ENCODE results near the gene SLC27A2. TPM values are rescaled to one million over a fixed set of nuclear protein-coding genes. Genes with fewer than 3 reads are reported as not detected.

Gene SLC27A2
- total RNA-seq, 2 experiments from 2014 or later = not detected

DNA sequence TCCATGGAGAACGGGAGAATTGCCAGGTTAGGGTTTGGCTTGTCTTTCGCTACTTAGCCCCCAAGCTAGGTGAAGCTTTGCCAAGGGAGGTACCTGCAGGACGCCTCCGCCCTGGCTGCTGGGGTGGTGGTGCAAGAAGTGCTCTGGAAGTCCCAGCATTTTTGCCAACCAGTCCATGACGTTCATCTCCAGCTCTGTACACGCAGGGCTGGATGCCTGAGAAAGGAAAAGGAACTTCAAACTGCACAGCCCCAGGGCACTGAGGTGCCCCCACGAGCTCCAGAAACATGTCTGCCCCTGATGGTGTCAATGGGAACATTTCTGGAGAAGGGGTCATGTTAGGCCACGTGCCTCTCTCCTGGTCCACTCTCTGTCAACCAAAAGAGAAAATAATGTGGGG lies 75.3 kb downstream of the SLC27A2 start:
- Histone ChIP-seq H3K9me3 (ENCODE audit: low read length) (no peaks in the 10 kb centered on the region), H3K4me1 (ENCODE audit: insufficient read depth, low read length, poor library complexity, severe bottlenecking) (no peaks in the 10 kb centered on the region), H3K9me2 (ENCODE audit: insufficient read depth, low read length) (no peaks in the 10 kb centered on the region), H3K36me3 (ENCODE audit: insufficient read depth, low read length) (no peaks in the 10 kb centered on the region), H4K20me1 (ENCODE audit: insufficient read depth, low read length) (no peaks in the 10 kb centered on the region), H3K4me2 (ENCODE audit: low read length) (no peak overlapping the region), H2AFZ (ENCODE audit: low read length) (no peak overlapping the region), H3K27ac (ENCODE audit: low read depth, low read length, poor library complexity, severe bottlenecking) (no peak overlapping the region), H3K4me3 (ENCODE audit: low read depth, low read length, poor library complexity, severe bottlenecking) (no peak overlapping the region), H3K79me2 (ENCODE audit: insufficient read depth, low read depth, low read length) (no peaks in the 10 kb centered on the region)
- ChIA-PET CTCF (ENCODE audit: unreplicated experiment) (no interaction called here), POLR2A (interaction anchor here (0.6 to 0.8 kb wide), 2 partner anchors 17 to 916 kb away, joined by 3 read pairs; no protein-coding TSS in a partner anchor)
- intact Hi-C loops (cut with micrococcal nuclease; ENCODE audit: unreplicated experiment) = no loop called here
- DNase-seq (ENCODE audit: low spot score) = no peak
- TF ChIP-seq, protein P1, sequence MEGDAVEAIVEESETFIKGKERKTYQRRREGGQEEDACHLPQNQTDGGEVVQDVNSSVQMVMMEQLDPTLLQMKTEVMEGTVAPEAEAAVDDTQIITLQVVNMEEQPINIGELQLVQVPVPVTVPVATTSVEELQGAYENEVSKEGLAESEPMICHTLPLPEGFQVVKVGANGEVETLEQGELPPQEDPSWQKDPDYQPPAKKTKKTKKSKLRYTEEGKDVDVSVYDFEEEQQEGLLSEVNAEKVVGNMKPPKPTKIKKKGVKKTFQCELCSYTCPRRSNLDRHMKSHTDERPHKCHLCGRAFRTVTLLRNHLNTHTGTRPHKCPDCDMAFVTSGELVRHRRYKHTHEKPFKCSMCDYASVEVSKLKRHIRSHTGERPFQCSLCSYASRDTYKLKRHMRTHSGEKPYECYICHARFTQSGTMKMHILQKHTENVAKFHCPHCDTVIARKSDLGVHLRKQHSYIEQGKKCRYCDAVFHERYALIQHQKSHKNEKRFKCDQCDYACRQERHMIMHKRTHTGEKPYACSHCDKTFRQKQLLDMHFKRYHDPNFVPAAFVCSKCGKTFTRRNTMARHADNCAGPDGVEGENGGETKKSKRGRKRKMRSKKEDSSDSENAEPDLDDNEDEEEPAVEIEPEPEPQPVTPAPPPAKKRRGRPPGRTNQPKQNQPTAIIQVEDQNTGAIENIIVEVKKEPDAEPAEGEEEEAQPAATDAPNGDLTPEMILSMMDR (conservative IDR thresholded peaks at IDR 0.05; ENCODE audit: low read length) = no peak
- TF ChIP-seq EZH2phosphoT487 (IDR thresholded peaks at IDR 0.05; ENCODE audit: borderline replicate concordance, low read depth, low read length) = no peak
- no TSS peak for BruUV-seq (replicated peaks)

DNA sequence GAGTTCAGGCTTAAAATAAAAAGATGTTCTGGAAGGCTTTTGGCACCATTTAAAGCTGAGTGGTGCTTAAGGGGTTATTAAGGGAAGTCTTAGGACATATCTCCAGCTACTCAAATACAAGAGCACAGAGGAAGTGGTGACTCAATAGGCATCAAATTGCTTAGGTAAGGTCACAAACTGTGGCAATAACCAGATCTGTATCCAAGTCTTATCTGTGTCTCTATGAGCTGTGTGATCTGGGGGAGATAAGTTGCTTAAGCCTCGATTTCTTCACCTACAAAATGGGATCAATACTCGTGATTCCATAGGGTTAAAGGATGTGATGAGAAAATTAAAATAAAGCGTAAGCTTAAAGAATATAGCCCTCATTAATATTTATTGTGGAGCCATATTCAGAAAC lies 75.9 kb downstream of the SLC27A2 start:
- POLR2A ChIA-PET = interaction anchor here (0.6 kb wide), 1 partner anchor 917 kb away, joined by 3 read pairs; no protein-coding TSS in a partner anchor
- Histone ChIP-seq H3K27ac (ENCODE audit: low read depth, low read length, poor library complexity, severe bottlenecking) (no peak overlapping the region), H3K9me2 (ENCODE audit: insufficient read depth, low read length) (no peaks in the 10 kb centered on the region), H3K4me2 (ENCODE audit: low read length) (no peak overlapping the region), H3K4me3 (ENCODE audit: low read depth, low read length, poor library complexity, severe bottlenecking) (no peak overlapping the region), H3K79me2 (ENCODE audit: insufficient read depth, low read depth, low read length) (no peaks in the 10 kb centered on the region), H4K20me1 (ENCODE audit: insufficient read depth, low read length) (no peaks in the 10 kb centered on the region), H3K4me1 (ENCODE audit: insufficient read depth, low read length, poor library complexity, severe bottlenecking) (no peaks in the 10 kb centered on the region), H3K9me3 (ENCODE audit: low read length) (no peaks in the 10 kb centered on the region), H3K36me3 (ENCODE audit: insufficient read depth, low read length) (no peaks in the 10 kb centered on the region), H2AFZ (ENCODE audit: low read length) (no peak overlapping the region)
- intact Hi-C loops (cut with micrococcal nuclease; ENCODE audit: unreplicated experiment) = no loop called here
- CTCF ChIA-PET (ENCODE audit: unreplicated experiment) = no interaction called here
- no TSS peak for BruUV-seq (replicated peaks)
- no peak for DNase-seq (ENCODE audit: low spot score)
- no peak for TF ChIP-seq EZH2phosphoT487 (IDR thresholded peaks at IDR 0.05; ENCODE audit: borderline replicate concordance, low read depth, low read length)
- TF ChIP-seq, protein P1 (conservative IDR thresholded peaks at IDR 0.05; ENCODE audit: low read length) = no peak

DNA sequence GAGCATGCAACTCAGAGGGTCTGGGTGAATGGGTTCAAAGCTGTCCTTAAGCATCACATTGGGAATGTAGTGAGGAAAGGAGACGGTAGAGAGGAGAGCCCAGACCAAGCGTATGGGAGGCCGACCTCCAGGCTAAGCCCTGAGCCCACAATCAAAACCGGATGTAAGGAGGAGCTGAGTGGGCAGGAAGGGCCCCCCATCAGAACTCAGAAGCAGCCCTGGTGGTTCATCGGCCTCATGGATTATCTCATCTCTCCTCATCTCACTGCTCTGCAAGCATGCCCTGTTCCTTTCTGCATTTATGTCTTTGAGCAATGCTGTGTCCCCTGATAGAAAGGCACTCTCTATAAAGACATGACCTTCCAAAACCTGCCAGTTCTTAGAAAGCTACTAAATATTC lies 77.3 kb downstream of the SLC27A2 start:
- Histone ChIP-seq H3K4me1 (ENCODE audit: insufficient read depth, low read length, poor library complexity, severe bottlenecking) (no peaks in the 10 kb centered on the region), H3K9me3 (ENCODE audit: low read length) (no peaks in the 10 kb centered on the region), H2AFZ (ENCODE audit: low read length) (no peak overlapping the region), H3K4me3 (ENCODE audit: low read depth, low read length, poor library complexity, severe bottlenecking) (no peak overlapping the region), H3K9me2 (ENCODE audit: insufficient read depth, low read length) (no peaks in the 10 kb centered on the region), H3K4me2 (ENCODE audit: low read length) (no peak overlapping the region), H4K20me1 (ENCODE audit: insufficient read depth, low read length) (no peaks in the 10 kb centered on the region), H3K79me2 (ENCODE audit: insufficient read depth, low read depth, low read length) (no peaks in the 10 kb centered on the region), H3K27ac (ENCODE audit: low read depth, low read length, poor library complexity, severe bottlenecking) (no peak overlapping the region), H3K36me3 (ENCODE audit: insufficient read depth, low read length) (no peaks in the 10 kb centered on the region)
- ChIA-PET CTCF (ENCODE audit: unreplicated experiment) (no interaction called here), POLR2A (no interaction called here)
- no peak for TF ChIP-seq EZH2phosphoT487 (IDR thresholded peaks at IDR 0.05; ENCODE audit: borderline replicate concordance, low read depth, low read length)
- TF ChIP-seq, protein P1 (conservative IDR thresholded peaks at IDR 0.05; ENCODE audit: low read length) = no peak
- DNase-seq (ENCODE audit: low spot score) = no peak
- no TSS peak for BruUV-seq (replicated peaks)
- intact Hi-C loops (cut with micrococcal nuclease; ENCODE audit: unreplicated experiment) = no loop called here
